Adipocyte (in vitro differentiated cells): ENCODE measurements around the gene SAMD4A.

Experiments
- DNase-seq: peaks from one replicate; pipeline ENCODE4 v3.0.0-alpha.2; 2015; ENCODE audit warnings: low read depth
- H3K27me3 ChIP-seq: replicated peaks from 2 replicates; pipeline ENCODE4 v1.7.0; 2013; ENCODE audit warnings: mild to moderate bottlenecking, low read length, moderate library complexity; ENCODE audit not compliant: control insufficient read depth, insufficient read depth
- H3K36me3 ChIP-seq: 2 replicates; pipeline ENCODE4 v1.7.0; 2013; ENCODE audit warnings: low read length, mild to moderate bottlenecking, moderate library complexity; ENCODE audit not compliant: control insufficient read depth, insufficient read depth, severe bottlenecking
- H3K4me1 ChIP-seq: 2 replicates; pipeline ENCODE4 v1.7.0; 2013; ENCODE audit warnings: mild to moderate bottlenecking, low read length, moderate library complexity; ENCODE audit not compliant: control insufficient read depth, insufficient read depth
- H3K4me3 ChIP-seq: 2 replicates; pipeline ENCODE4 v1.7.0; 2013; ENCODE audit warnings: mild to moderate bottlenecking, low read length, moderate library complexity
- H3K9ac ChIP-seq: 2 replicates; pipeline ENCODE4 v1.7.0; 2013; ENCODE audit warnings: mild to moderate bottlenecking, low read length, moderate library complexity
- H3K9me3 ChIP-seq: 2 replicates; pipeline ENCODE4 v1.7.0; 2013; ENCODE audit warnings: mild to moderate bottlenecking, low read length, moderate library complexity; ENCODE audit not compliant: control insufficient read depth

Gene SAMD4A

GRCh38 chr14:54813081-54813480, 246.2 kb downstream of the SAMD4A start:
- no peaks in the 10 kb centered on the region for H3K36me3 ChIP-seq
- H3K9me3 ChIP-seq = no peaks in the 10 kb centered on the region
- H3K9ac ChIP-seq = no peak overlapping the region
- no peaks in the 10 kb centered on the region for H3K4me1 ChIP-seq
- H3K4me3 ChIP-seq = no peak overlapping the region
- DNase-seq = no peak
- H3K27me3 ChIP-seq = no peaks in the 10 kb centered on the region

- Histone ChIP-seq H3K9ac (no peak overlapping the region), H3K27me3 (no peaks in the 10 kb centered on the region), H3K4me1 (peaks cover 9% of the 10 kb centered on the region), H3K36me3 (no peaks in the 10 kb centered on the region), H3K9me3 (no peaks in the 10 kb centered on the region), H3K4me3 (no peak overlapping the region)
- no peak for DNase-seq
Observed at GRCh38 chr14:54814076-54814475, 247.1 kb downstream of the SAMD4A start.

GRCh38 chr14:54815016-54815415, 248.1 kb downstream of the SAMD4A start:
- Histone ChIP-seq H3K9ac (no peak overlapping the region), H3K4me3 (no peak overlapping the region), H3K4me1 (peaks cover 9% of the 10 kb centered on the region), H3K27me3 (no peaks in the 10 kb centered on the region), H3K36me3 (no peaks in the 10 kb centered on the region), H3K9me3 (no peaks in the 10 kb centered on the region)
- no peak for DNase-seq

- Histone ChIP-seq H3K4me1 (peaks cover 9% of the 10 kb centered on the region), H3K27me3 (no peaks in the 10 kb centered on the region), H3K36me3 (no peaks in the 10 kb centered on the region), H3K9ac (no peak overlapping the region), H3K9me3 (no peaks in the 10 kb centered on the region), H3K4me3 (no peak overlapping the region)
- no peak for DNase-seq
Observed at GRCh38 chr14:54815515-54815914, 248.6 kb downstream of the SAMD4A start.

GRCh38 chr14:54816450-54816849, 249.5 kb downstream of the SAMD4A start:
- Histone ChIP-seq H3K9ac (no peak overlapping the region), H3K4me1 (peaks cover 9% of the 10 kb centered on the region), H3K27me3 (no peaks in the 10 kb centered on the region), H3K36me3 (no peaks in the 10 kb centered on the region), H3K9me3 (no peaks in the 10 kb centered on the region), H3K4me3 (no peak overlapping the region)
- DNase-seq = no peak

- no peaks in the 10 kb centered on the region for H3K36me3 ChIP-seq
- peaks cover 9% of the 10 kb centered on the region for H3K4me1 ChIP-seq
- H3K4me3 ChIP-seq = no peak overlapping the region
- no peaks in the 10 kb centered on the region for H3K9me3 ChIP-seq
- H3K9ac ChIP-seq = no peak overlapping the region
- H3K27me3 ChIP-seq = no peaks in the 10 kb centered on the region
- no peak for DNase-seq
Observed at GRCh38 chr14:54817506-54817905, 250.6 kb downstream of the SAMD4A start.

- H3K9ac ChIP-seq = peak overlapping the region; percentile 31
- H3K4me3 ChIP-seq = peak overlapping the region; percentile 49
- peak; percentile 86 for DNase-seq
- H3K27me3 ChIP-seq = no peaks in the 10 kb centered on the region
- peaks cover 9% of the 10 kb centered on the region for H3K4me1 ChIP-seq
- no peaks in the 10 kb centered on the region for H3K36me3 ChIP-seq
- peaks cover 5% of the 10 kb centered on the region for H3K9me3 ChIP-seq
Observed at GRCh38 chr14:54818201-54819133, 251.5 kb downstream of the SAMD4A start.

- Histone ChIP-seq H3K9ac (no peak overlapping the region), H3K27me3 (peaks cover 4% of the 10 kb centered on the region), H3K4me1 (peaks cover 9% of the 10 kb centered on the region), H3K4me3 (no peak overlapping the region), H3K36me3 (no peaks in the 10 kb centered on the region), H3K9me3 (peaks cover 25% of the 10 kb centered on the region)
- no peak for DNase-seq
Observed at GRCh38 chr14:54822685-54823084, 255.8 kb downstream of the SAMD4A start.

- Histone ChIP-seq H3K4me3 (peak overlapping the region; percentile 34), H3K4me1 (peaks cover under 1% of the 10 kb centered on the region), H3K36me3 (no peaks in the 10 kb centered on the region), H3K9ac (no peak overlapping the region), H3K9me3 (peaks cover 25% of the 10 kb centered on the region), H3K27me3 (peaks cover 4% of the 10 kb centered on the region)
- DNase-seq = no peak
Observed at GRCh38 chr14:54823757-54824549, 257.0 kb downstream of the SAMD4A start.

- H3K9ac ChIP-seq = no peak overlapping the region
- no peak overlapping the region for H3K4me3 ChIP-seq
- no peak for DNase-seq
- no peaks in the 10 kb centered on the region for H3K4me1 ChIP-seq
- no peaks in the 10 kb centered on the region for H3K36me3 ChIP-seq
- peaks cover 4% of the 10 kb centered on the region for H3K27me3 ChIP-seq
- H3K9me3 ChIP-seq = peaks cover 24% of the 10 kb centered on the region
Observed at GRCh38 chr14:54828037-54828436, 261.1 kb downstream of the SAMD4A start.

GRCh38 chr14:54829486-54830224, 262.7 kb downstream of the SAMD4A start:
- Histone ChIP-seq H3K27me3 (peaks cover 4% of the 10 kb centered on the region), H3K9me3 (peaks cover 8% of the 10 kb centered on the region), H3K4me1 (peaks cover 2% of the 10 kb centered on the region), H3K4me3 (no peak overlapping the region), H3K9ac (no peak overlapping the region), H3K36me3 (no peaks in the 10 kb centered on the region)
- DNase-seq = peak; percentile 52
